Heart left ventricle (tissue), 16 donors: ENCODE measurements around the gene VMAC. TPM values are rescaled to one million over a fixed set of nuclear protein-coding genes. Genes with fewer than 3 reads are reported as not detected.

Source experiments
- ATAC-seq, 4 donors: fragments of 200-7000 bp; cut with Tn5 transposase; one replicate each; pipeline ENCODE4 v1.9.1; 2020 to 2022; ENCODE audit warnings: moderate library complexity in 4 of 4, mild to moderate bottlenecking in 3 of 4, moderate number of reproducible peaks in 1 of 4
- DNase-seq, 5 donors: peaks; one replicate each; pipeline ENCODE4 v3.0.0-alpha.2; 2020
- H3K27ac ChIP-seq, 12 donors: fragments of 200-600 bp; sonication (generic) in 4 of 12; one replicate each; pipeline versions ENCODE4 v1.5.0 to v1.8.0; 2016 to 2022; ENCODE audit warnings: mild to moderate bottlenecking in 2 of 12
- H3K27me3 ChIP-seq, 9 donors: fragments of 200-600 bp; sonication (generic) in 2 of 9; one replicate each; pipeline versions ENCODE4 v1.5.1 to v1.8.0; 2016 to 2022; ENCODE audit warnings: mild to moderate bottlenecking in 3 of 9
- H3K36me3 ChIP-seq, 9 donors: fragments of 200-600 bp; sonication (generic) in 2 of 9; one replicate each; pipeline versions ENCODE4 v1.5.0 to v1.8.0; 2018 to 2022; ENCODE audit warnings: mild to moderate bottlenecking in 2 of 9
- H3K4me1 ChIP-seq, 12 donors: fragments of 200-600 bp; sonication (generic) in 4 of 12; one replicate each; pipeline versions ENCODE4 v1.5.0 to v1.8.0; 2016 to 2022; ENCODE audit warnings: mild to moderate bottlenecking in 3 of 12
- H3K4me3 ChIP-seq, 12 donors: fragments of 200-600 bp; sonication (generic) in 4 of 12; one replicate each; pipeline versions ENCODE4 v1.5.0 to v1.8.0; 2017 to 2022; ENCODE audit warnings: mild to moderate bottlenecking in 9 of 12, moderate library complexity in 4 of 12
- H3K9me3 ChIP-seq, 12 donors: fragments of 200-600 bp; sonication (generic) in 4 of 12; one replicate each; pipeline versions ENCODE4 v1.5.0 to v1.8.0; 2016 to 2022; ENCODE audit warnings: mild to moderate bottlenecking in 1 of 12
- POLR2A ChIP-seq, 2 donors: fragments of 450-650 bp; IDR thresholded peaks; one replicate each; pipeline ENCODE4 v1.6.1; 2017; ENCODE audit warnings: antibody characterized with exemption in 2 of 2, mild to moderate bottlenecking in 2 of 2, moderate library complexity in 2 of 2
- WGBS, 4 donors: extraction: QIAGEN DNeasy Blood & Tissue Kit in 2 of 4; methylation state at CpG; one replicate each; pipeline versions ENCODE4 v1.1.5 to v1.1.7; 2013 to 2018; 5-methylcytosine and 5-hydroxymethylcytosine counted together
- intact Hi-C, 10 donors: fragments of 100-400 bp; cut with DNase I; formaldehyde crosslinking; loops; one replicate each; pipeline versions ENCODE4 v1.11.1 to v1.14.2; 2022
- polyA plus RNA-seq, 2 donors: library from polyadenylated mRNA; stranded (reverse); fragments of 200-250 nt; gene quantifications; one replicate each; pipeline ENCODE4 v1.2.3, GENCODE V29; 2013
- total RNA-seq, 9 donors: library from RNA; depleted of rRNA in 2 of 9; stranded (reverse); fragments of >200 nt in 2 of 9; fragmentation: NEBNext Ultra II Directional in 3 of 9; extraction: Animal tissue kit (Norgen Biotek cat#: 25700) in 3 of 9; gene quantifications; one replicate each; pipeline versions ENCODE4 v1.1.0 to v1.2.4, GENCODE V29; 2016 to 2023
- TF ChIP-seq, protein P1 (sequence below), 12 donors: fragments of 200-600 bp; sonication (generic) in 4 of 12; IDR thresholded peaks; one replicate each; pipeline versions ENCODE4 v1.5.0 to v1.8.0; 2018 to 2022; ENCODE audit warnings: antibody characterized with exemption in 12 of 12, mild to moderate bottlenecking in 5 of 12
- donor health status: ischemic (EF 13 %, LVEDD 7.1; RV severe dilation, severe dysfunction).
- donor health status: healthy with polysubstance abuse.
- donor health status: DM: no; HTN: yes; CAD: no.
- donor health status: DM: no; HTN: no; CAD: no.
- donor health status: ischemic (EF 25% LVEDD 6.9; RV normal size, moderate dysfunction).
- donor health status: ischemic (EF 25% LVEDD 5.7; RV mildly dilated, moderate dysfunction).
- donor health status: healthy.
- donor health status: DM: yes; HTN: yes; CAD: no.
- donor health status: ischemic (EF 35%, LVEDD 5.7; RV mildly dilated, moderate dysfunction).
- donor health status: nonischemic (EF 11% LVEDD 7.7; RV severe dilation, severe dysfunction).
- donor health status: DM: yes; HTN: yes; CAD: no.
- donor health status: PGD.
- donor health status: ischemic (EF 29% LVEDD 5.4; RV normal size, mild dysfunction).
- donor health status: nonischemic (EF 23%, LVEDD 6.1; RV moderate dilation, normal function).

VMAC gene
- total and polyA plus RNA-seq, 11 donors, result 1.3 to 3.9 (median 2.3) TPM

DNA sequence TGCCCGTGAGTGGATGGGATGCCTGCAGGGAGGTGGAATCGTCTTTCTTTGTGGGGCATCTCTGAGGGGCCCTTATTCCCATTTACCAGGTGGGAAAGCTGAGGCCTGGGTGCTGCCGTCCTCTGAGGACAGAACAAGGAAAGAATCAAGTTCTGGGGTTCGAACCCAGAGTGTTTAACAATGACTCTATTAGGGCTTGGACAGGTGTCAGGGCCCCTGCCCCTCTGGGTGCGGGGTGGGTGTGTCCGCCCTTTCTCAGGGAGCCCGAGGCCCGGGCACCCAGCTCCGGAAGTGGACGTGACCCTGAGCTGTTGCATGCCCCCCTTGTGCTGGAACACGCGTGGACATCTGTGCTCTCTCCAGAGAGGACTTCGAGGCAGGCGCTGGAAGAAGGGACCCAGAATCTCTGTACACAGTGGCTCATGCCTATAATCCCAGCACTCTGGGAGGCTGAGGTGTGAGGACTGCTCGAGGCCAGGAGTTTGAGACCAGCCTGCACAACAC is 11.8 kb upstream of the VMAC start:
- H3K4me1 ChIP-seq, result peaks cover 0 to 60% (median 27%) of the 10 kb centered on the region in 12 donors
- peaks cover 0 to 15% (median 0%) of the 10 kb centered on the region in 9 donors for H3K27me3 ChIP-seq
- H3K27ac ChIP-seq, result peak overlapping the region in 5 of 12 donors; percentile 82 to 93 (median 89)
- H3K9me3 ChIP-seq, result no peaks in the 10 kb centered on the region
- no peak for ATAC-seq
- H3K36me3 ChIP-seq, result peaks cover 0 to 31% (median 16%) of the 10 kb centered on the region in 9 donors
- no peak for TF ChIP-seq POLR2A (IDR thresholded peaks at IDR 0.05)
- TF ChIP-seq, protein P1, sequence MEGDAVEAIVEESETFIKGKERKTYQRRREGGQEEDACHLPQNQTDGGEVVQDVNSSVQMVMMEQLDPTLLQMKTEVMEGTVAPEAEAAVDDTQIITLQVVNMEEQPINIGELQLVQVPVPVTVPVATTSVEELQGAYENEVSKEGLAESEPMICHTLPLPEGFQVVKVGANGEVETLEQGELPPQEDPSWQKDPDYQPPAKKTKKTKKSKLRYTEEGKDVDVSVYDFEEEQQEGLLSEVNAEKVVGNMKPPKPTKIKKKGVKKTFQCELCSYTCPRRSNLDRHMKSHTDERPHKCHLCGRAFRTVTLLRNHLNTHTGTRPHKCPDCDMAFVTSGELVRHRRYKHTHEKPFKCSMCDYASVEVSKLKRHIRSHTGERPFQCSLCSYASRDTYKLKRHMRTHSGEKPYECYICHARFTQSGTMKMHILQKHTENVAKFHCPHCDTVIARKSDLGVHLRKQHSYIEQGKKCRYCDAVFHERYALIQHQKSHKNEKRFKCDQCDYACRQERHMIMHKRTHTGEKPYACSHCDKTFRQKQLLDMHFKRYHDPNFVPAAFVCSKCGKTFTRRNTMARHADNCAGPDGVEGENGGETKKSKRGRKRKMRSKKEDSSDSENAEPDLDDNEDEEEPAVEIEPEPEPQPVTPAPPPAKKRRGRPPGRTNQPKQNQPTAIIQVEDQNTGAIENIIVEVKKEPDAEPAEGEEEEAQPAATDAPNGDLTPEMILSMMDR (IDR thresholded peaks at IDR 0.05), result no peak
- 54 to 65% (median 60%) methylated on average over 11 to 15 of the region's 15 CpGs for WGBS, 4 donors
- no peak overlapping the region for H3K4me3 ChIP-seq
- DNase-seq, result no peak
- intact Hi-C loops, result loop anchor here in 9 of 10 donors (2.0 to 5.0 kb wide), 5 partner anchors 66 to 91 kb away; partner anchors contain the start of gene NRTN (in 3 of the 9)

DNA sequence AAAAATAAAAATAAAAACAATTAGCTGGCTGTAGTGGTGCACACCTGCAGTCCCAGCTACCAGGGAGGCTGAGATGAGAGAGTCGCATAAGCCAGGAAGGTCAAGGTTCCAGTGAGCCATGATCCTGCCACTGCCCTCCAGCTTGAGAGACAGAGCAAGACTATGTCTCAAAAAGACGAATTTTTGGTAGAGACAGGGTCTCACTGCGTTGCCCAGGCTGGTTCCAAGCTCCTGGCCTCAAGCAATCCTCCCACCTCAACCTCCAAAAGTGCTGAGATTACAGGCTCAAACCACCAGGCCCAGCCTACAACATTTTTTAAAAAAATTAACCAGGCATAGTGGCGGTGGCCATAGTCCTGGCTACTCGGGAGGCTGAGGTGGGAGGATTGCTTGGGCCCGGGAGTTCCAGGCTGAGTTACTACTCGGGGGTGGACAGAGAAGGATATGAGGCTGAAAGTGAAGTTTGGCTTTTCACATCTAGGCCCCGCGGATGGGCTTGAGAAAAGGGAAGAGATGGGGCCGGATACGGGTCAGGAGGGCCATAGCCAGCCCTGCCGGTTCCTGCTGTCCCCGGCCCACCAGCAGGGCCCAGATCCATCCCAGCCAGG is 11.3 kb upstream of the VMAC start:
- ATAC-seq (peak in 1 of 4 donors; percentile 3), DNase-seq (no peak)
- H3K27me3 ChIP-seq, result peaks cover 0 to 15% (median 0%) of the 10 kb centered on the region in 9 donors
- H3K36me3 ChIP-seq, result peaks cover 0 to 31% (median 16%) of the 10 kb centered on the region in 9 donors
- 67 to 80% (median 72%) methylated on average over 13 of the region's 13 CpGs for WGBS, 4 donors
- H3K4me3 ChIP-seq, result no peak overlapping the region
- TF ChIP-seq POLR2A (IDR thresholded peaks at IDR 0.05), result no peak
- TF ChIP-seq, protein P1 (IDR thresholded peaks at IDR 0.05), result no peak
- peak overlapping the region in 11 of 12 donors; percentile 43 to 93 (median 76) for H3K27ac ChIP-seq
- intact Hi-C loops, result loop anchor here in 9 of 10 donors (2.0 to 5.0 kb wide), 5 partner anchors 66 to 91 kb away; partner anchors contain the start of gene NRTN (in 3 of the 9)
- peaks cover 0 to 60% (median 27%) of the 10 kb centered on the region in 12 donors for H3K4me1 ChIP-seq
- no peaks in the 10 kb centered on the region for H3K9me3 ChIP-seq

DNA sequence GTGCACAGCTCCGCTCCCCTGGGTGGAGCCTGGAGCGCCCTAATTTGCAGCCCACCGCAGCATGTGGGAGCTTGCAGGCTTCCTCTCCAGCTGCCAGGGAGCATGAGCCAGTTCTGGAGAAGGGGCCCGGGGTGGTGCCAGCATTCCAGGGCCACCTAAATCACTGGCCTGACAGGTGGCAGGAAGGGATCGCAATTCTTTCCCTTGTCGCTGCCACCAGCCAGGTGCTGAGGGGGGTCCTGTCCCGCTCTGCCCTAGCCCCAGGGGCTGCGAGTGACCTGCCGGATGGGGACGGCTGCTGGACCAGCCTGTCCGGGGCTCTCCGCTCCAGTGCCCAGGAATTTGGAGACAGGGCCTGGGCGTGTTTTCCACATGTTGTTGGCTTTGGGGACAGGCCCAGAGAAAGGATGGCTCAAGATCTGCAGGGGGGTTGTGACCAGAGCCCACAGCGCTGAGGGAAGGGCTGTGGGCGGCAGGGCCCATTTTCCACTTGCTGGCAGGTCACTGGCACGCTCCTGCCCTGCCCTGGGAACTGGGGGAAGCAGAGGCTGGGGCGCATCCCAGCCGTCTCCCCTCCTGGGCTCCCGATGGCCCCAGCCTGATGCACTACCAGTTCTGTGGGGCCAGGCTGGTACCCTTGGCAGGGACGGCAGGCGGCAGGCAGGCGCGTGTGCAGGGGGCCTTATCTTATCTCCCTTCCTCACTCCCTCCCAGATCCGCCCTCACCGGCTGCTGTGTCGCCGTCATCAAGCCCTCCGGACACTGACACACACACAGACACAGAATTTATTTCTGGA is 10.6 kb upstream of the VMAC start:
- Histone ChIP-seq H3K27me3 (peaks cover 0 to 15% (median 0%) of the 10 kb centered on the region in 9 donors), H3K36me3 (peaks cover 0 to 31% (median 16%) of the 10 kb centered on the region in 9 donors), H3K4me3 (no peak overlapping the region), H3K27ac (peak overlapping the region in 11 of 12 donors; percentile 65 to 93 (median 82)), H3K9me3 (no peaks in the 10 kb centered on the region), H3K4me1 (peaks cover 0 to 60% (median 27%) of the 10 kb centered on the region in 12 donors)
- DNase-seq (peak; percentile 69 to 87 (median 78)), ATAC-seq (peak; percentile 69 to 84 (median 76))
- intact Hi-C loops, result loop anchor here in 9 of 10 donors (1.0 to 5.0 kb wide), 6 partner anchors 67 to 92 kb away; partner anchors contain the start of gene NRTN (in 3 of the 9)
- TF ChIP-seq, protein P1 (IDR thresholded peaks at IDR 0.05), result no peak
- no peak for TF ChIP-seq POLR2A (IDR thresholded peaks at IDR 0.05)
- 43 to 55% (median 48%) methylated on average over 18 to 28 of the region's 28 CpGs for WGBS, 4 donors
